GM19023 (cell line): ENCODE results near the gene MMAB.

ENCODE experiments used
- ATAC-seq: cut with Tn5 transposase; IDR thresholded peaks from one replicate; pipeline ENCODE4 v1.9.1; 2021; ENCODE audit warnings: mild to moderate bottlenecking, moderate library complexity; ENCODE audit not compliant: unreplicated experiment

The MMAB gene

DNA sequence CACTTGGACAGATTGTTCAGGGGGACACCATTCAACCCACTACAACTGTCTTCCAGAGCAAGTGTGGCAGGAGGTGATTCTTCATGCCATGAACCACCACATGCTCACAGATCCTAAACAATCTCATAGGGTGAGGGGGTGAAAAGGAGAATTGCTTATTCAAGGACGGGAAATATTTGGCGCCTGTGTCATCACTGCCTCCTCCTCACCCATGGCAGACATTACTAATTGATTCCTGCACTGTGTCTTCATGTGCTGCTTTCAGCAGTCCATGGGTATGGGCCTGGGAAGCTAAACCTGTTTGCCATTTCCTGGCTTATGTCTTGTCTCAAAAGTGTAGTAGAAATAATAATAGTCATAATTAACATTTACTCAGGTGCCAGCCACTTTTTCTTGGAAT is 31.3 kb downstream of the MMAB start:
- ATAC-seq: no peak

GRCh38 chr12:109541413-109541726 is 31.9 kb downstream of the MMAB start:
- no peak for ATAC-seq

DNA sequence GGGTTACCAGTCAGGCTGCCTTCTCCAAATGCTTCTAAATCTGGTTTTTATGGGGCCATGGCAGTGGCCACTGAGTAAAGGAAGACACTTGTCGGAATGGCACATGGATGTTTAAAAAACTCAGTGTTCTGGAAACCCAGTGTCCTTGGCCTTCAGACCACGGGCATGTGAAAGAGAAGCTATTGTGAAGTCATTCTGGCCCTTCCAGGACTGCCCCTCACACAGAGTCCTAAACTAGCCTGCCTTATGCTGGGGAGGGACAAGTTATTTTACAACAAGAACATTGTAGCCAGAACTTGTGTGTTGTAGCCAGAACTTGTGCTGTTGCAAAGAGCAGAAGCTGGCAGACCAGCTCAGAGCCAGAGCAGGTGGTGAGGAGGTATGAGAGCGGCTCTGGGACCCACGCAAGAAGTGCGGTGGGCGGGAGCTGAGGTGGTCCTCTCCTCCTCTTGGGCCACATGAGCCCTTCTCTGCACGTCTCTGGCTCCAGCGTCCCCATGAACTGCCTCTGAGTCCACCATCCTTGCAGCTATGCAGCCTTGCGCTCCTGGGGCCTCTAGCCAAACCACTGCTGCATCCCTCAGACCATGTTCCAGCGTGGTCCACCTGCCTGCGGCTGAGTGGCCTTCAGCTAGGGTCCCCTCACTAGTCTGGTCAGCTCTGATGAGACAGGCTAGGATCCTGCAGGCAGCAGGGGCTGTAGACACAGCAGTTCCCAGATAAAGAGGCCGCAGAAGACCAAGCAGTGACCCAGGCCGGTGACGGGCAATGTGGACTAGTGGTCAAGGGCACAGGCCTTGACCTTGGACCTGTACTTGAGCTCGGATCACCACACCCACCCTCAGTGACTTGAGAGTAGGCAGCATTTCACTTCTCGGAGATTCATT is 32.5 kb downstream of the MMAB start:
- ATAC-seq: no peak

GRCh38 chr12:109539508-109539907 is 33.8 kb downstream of the MMAB start:
- no peak for ATAC-seq

DNA sequence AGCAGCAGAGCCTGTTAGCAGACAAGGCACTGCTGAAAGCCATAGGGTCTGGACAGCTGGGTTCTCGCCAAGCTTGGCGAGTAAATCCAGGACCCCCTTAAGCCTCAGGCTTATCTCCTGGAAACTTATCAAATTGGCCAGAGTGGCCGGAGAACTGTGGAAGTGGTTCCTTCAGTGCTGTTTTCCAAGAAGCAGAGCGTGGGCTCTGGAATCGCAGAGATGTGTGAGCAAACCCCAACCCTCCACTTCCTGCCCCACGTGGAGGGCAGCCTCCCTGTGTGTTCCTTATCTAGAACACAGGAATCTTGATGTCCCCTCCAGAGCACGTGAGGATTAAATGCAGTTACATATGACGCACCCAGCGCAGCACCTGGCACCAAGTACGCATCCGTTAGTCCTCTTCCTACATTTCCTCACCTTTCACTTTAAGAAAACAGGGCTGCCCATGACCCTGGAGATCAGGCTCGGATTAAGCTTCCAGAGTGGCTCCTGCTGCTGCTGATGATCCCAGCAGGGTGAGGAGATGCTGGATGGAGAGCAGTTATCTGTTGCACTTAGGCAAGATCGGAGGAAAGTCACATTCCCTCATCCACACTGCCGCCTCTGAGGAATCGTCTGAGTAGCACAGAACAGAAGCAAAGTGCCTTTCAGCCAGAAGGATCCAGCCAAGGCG is 35.0 kb downstream of the MMAB start:
- no peak for ATAC-seq

- no peak for ATAC-seq
Observed at GRCh38 chr12:109537136-109537535, 36.2 kb downstream of the MMAB start.

DNA sequence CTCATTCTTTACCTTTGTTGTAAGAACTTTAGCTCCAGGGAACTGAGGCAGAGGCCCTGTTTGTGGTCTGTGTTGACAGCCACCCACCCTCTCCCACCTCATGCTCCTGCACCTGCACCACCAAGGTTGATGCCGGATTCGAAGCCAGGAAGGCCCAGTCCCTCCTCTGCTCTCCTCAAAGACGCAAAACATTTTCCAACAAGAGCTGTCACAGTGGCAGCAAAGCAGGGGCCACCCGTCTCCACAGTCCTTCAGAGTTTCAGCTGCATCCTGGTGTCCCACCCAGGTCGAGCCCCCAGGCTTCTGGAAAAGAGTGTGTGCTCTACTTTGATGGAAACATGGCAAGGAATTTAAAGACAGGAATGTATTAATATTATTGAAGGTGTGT is 37.4 kb downstream of the MMAB start:
- ATAC-seq: no peak

DNA sequence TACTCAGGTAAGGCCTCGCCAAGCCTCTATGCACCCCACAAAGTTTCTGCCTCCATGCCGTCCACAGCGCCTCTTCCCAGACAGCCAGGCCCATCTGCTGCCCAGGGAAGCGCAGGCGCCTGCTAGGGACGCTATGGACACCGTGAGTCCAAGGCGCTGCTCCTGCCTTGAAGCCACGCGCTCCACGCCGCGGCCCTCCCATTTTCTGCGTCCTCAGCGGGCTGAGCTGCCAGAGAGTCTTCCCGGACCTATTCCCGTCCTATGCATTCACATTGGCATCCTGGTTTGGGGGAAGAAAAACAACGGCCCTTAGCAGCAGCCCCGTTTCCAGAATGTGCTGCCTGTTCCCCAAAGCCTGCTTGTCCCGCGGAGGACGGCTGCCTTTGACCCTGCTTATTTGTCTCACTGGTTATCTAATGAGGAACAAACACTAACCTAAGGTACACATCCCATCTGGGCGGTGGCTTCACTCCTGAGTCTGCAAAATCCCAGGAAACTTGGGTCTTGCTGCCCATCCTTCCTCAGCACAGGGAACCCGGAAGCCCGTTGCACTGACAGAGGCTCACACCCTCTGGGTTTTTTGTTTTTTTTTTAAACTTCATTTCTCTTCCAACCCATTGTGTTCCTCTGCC is 38.0 kb downstream of the MMAB start:
- ATAC-seq: no peak

DNA sequence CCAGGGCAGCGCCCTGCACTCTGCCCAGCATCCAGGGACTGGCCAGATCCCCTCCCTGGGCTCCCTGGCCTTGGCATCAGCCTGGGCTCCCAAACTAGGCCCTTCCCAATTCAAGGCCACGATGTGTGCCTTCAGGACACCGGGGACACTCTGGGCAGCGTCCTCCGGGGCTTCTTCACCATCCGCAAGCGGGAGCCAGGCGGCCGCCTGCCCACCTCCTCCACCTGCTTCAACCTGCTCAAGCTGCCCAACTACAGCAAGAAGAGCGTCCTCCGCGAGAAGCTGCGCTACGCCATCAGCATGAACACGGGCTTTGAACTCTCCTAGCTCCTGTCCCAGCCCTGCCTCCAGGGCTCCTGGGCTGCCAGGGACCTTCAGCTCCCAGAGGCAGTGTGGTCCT is 38.8 kb downstream of the MMAB start:
- no peak for ATAC-seq

DNA sequence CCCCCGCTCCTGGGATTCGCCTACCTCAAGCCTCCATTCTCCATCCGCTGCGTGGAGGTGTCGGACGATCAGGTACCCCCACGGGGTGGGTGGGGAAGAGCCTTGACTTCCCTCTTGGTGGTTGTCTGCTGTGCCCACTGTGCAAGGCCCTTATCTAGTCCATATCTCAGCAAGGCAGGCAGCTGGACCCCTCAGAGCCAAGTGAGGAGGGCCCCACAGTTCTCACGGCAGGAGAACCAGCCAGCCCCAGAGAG is 39.9 kb downstream of the MMAB start:
- no peak for ATAC-seq

DNA sequence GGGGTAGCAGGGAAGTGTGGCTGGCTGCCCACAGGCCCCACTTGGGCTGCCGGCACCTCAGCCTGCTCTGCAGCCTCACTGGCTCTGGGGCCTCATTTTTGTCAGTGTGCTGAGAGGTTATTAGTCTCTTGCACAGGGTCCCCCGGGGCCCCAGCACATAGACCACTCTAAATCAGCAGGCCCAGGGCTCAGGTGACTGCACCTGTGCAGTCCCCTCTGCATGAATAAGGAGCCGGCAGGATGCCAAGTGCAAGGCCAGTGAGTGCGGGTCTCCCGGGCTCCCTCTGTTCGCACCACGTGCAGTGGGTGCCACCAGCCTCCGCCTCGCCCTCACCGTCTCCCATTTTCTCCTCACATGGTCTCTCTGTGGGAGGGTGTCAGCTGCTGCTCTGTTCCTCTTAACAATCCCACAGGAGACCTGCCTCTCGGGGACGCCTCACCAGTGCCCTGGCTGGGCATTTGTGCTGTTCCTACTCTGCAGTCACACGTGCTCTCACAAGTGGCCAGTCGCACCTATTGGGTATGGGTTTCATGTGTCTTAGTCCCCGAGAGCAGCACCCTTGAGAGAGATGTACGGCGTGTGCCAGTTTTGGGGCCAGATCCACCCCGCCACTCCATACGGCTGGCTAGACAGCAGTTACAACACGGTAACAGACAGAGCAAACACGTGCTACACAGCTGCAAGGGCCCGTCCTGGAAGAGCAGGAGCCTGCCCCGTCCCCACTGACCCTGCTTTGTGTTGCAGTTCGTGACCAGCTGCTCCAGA is 40.4 kb downstream of the MMAB start:
- ATAC-seq: no peak

DNA sequence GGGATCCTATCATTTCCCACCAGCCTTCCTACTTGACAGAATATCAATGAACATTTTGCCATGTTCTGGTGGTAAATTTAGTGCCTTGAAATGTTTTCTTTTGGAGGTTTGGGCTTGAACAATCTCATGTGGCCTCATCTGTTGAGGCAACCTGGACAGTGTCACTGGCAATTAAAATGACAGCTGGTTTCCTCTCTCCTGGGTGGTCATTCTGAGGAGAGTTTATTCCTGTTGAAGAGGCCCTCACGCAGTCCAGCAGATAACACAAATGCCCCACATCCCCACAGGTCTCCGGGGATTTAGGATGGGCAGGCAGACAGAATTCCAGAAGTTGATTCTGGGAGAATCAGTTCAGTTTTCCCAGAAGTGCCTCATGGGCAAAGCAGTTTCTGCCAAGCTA is 41.9 kb downstream of the MMAB start:
- no peak for ATAC-seq

DNA sequence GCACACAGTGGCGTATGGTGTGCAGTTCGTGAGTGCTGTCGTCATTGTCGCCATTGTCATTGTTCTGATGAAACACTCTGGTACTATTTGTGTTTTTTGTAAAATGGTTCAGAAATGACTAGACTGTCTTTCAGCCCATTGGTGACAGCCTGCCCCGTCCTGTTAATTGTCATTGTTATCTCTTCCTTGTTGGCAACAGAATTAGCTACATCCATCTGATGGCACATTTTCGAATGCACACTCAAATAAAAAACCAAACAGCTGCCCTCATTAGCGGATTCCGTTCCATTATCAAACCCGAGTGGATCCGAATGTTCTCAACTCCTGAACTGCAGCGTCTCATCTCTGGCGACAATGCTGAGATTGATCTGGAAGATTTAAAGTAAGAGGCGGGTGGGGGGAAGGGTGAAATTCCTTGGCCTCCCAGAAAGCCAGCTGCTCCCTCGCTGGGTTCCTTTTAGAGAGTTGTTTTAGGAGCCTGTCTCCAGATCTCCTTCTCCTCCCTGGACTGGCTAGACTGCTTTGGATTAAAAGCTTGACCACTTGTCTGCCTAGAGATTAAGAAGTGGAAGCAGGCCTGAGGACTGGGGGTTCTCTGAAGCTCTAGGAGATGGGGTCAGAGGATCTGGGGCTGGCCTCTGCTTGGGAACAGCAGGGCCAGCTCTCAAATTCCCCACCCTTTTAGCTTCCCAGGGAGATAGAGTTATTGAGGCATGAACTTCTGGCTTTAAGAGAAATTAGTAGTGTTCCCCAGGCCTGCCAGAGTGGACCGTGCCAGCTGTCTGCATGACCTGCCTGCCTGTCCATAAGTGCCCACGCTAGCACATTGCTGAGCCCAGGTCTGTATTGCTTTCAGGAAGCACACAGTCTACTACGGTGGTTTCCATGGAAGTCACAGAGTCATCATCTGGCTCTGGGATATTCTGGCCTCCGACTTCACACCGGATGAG is 43.3 kb downstream of the MMAB start:
- no peak for ATAC-seq

DNA sequence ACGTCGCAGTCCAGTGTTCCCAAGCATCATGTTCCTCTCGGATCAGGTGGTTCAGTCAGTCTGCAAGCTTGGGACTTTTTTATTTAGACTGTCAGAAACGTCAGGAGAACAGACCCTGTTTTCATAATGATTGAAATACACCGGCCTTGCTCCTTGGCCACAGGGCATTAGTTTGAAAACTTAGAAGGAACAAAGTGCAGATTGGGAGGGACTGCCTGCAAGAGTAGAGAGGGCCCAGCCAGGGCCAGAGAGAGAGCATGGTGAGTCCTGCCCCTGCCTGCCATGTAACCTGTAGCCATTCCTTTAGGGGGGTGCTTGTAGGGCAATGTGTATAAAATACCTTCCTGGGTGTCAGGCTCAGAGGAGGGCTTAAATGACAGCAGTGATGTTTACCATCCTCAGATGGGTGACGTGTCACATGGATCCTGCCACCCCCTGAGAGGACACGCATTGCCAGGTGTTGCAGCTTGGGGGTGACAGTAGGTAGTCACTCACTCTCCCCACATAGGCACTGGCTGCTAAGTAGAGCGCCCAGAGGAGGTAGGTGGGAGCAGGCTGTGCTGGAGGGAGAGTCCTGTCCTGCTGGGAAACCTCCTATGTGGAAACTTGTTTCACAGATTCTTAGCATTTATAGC is 45.7 kb downstream of the MMAB start:
- no peak for ATAC-seq

DNA sequence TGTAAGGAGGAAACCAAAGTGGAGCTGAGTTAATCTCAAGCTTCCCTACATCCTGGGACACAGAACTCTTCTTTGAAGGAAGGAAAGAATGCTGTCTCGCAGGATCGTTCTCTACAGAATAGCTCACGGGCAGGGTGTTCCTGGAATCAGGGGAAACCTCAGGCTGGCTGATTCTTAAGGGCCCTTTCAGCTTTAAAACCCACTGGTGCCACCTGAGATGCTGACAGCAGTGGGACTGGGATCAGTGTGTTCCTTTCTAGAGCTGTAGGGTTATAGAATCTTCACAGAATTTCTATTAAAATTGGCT is 48.1 kb downstream of the MMAB start:
- no peak for ATAC-seq

DNA sequence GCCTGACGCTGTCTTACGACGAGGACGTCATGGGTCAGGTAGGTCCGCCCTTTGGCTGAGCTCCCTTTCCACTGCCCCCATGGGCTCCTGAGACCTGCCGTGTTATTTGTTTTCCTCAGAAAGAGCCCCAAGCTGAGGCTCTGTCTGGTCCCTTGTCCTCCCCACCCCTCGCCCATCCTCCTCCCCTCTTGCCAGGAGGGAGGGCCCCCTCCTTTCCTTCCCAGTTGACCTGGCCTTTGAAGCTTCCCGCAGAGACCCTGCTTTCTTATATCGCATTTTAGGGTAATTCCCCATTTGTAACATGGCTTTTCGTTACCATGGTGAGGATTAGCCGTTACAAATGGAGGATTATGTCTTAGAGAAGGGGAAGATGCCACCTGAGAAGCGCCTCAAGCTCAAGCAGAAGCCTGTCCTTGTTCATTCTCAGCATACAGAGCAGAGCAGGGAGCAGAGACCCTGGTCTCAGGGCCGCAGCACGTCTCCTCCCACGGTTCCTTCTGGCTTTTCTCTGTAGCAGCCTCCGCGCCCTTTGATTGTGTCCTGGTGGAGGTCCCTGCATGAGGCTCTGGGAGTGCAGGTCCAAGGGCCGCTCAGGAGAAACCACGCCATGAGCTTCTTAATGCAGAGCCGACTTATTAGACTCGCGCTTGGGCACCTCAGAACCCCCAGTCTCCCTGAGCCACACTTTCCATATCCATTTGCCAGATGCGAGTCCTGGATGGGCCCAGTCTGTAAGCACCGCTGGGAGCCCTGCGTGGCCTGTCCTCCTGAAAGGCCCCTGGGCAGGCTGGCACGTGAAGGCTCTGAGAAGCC is 48.6 kb downstream of the MMAB start:
- ATAC-seq: no peak

DNA sequence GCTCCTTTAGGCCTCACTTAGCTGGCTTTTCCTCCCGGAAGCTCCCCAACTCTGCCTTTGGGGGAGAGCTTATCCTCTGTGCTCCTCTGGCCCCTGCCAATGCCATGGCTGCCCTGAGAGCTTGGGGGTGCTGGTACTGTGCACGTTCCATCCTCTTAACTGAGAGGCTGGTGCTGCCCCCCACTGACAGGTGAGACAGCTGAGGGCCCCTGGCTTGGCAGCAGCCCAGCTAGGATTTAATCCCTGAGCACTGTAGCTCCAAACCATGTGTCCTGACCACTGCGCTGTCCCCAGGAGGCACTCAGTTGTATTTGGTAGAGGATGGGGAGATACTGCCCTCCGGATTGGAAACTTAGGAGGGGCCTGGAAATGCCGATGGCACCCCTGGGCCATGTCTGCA is 49.8 kb downstream of the MMAB start:
- ATAC-seq: no peak

DNA sequence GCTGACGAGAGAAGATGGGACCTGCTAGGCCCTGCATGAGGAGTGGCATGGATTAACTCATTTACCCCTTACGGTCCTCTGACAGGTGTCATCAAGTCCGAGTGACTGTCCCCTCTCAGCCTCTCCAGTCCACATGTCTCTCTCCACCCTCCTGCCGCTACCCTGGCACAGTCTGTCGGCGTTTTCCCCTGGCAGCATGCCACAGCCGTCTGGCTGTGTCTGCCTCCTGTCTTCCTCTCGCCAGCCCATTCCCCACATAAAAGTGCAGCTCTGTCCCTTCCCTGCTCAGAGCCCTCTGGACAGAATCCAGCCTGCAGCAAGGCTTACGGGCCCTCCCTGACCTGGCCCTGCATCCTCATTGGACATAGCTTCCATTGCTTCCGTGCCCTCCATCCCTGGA is 50.2 kb downstream of the MMAB start:
- ATAC-seq: no peak

DNA sequence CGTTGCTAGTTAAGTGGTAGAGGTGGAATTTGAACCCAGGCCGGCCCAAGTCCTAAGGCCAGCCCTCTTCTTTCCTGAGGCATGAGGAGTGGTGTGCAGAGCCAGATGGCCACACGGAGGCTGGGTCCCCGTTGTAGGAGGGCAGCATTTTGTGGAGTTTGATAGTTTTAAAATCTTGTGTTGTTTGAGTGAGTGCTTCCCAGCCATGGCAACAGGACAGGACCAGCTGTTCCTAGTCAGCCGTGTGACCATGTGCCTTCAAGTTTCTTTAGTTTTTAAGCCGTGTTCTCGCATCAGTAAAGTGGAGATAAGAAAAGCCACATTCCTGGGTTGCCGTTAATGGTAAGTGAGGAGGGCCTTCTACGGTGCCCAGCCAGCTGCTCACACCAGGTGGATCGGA is 51.5 kb downstream of the MMAB start:
- ATAC-seq: no peak

- no peak for ATAC-seq
Observed at GRCh38 chr12:109519787-109520186, 53.5 kb downstream of the MMAB start.
